Neuronal stem cell (in vitro differentiated cells): ENCODE data around the gene DAPK1.

Experiments used
- DNase-seq: peaks from one replicate; pipeline ENCODE4 v3.0.0-alpha.2; 2013; ENCODE audit warnings: low spot score
- H2AFZ ChIP-seq: one replicate; pipeline ENCODE4 v1.6.1; 2013; ENCODE audit warnings: mild to moderate bottlenecking, low read length, inconsistent platforms
- H2AK5ac ChIP-seq: 2 replicates; pipeline ENCODE4 v1.6.1; 2013; ENCODE audit warnings: low read depth, mild to moderate bottlenecking, inconsistent platforms, low read length, moderate library complexity, mixed read lengths
- H2BK120ac ChIP-seq: 2 replicates; pipeline ENCODE4 v1.6.1; 2013; ENCODE audit warnings: low read depth, mild to moderate bottlenecking, inconsistent platforms, low read length, moderate library complexity, mixed read lengths
- H2BK12ac ChIP-seq: one replicate; pipeline ENCODE4 v1.6.1; 2013; ENCODE audit warnings: low read length, inconsistent platforms
- H2BK15ac ChIP-seq: 2 replicates; pipeline ENCODE4 v1.6.1; 2013; ENCODE audit warnings: mild to moderate bottlenecking, low read length, inconsistent platforms, mixed read lengths
- H2BK5ac ChIP-seq: one replicate; pipeline ENCODE4 v1.6.1; 2013; ENCODE audit warnings: inconsistent platforms, mild to moderate bottlenecking, low read length, moderate library complexity
- H3K14ac ChIP-seq: one replicate; pipeline ENCODE4 v1.6.1; 2013; ENCODE audit warnings: low read length, inconsistent platforms
- H3K18ac ChIP-seq: 2 replicates; pipeline ENCODE4 v1.6.1; 2013; ENCODE audit warnings: low read length, inconsistent platforms
- H3K23ac ChIP-seq: 2 replicates; pipeline ENCODE4 v1.6.1; 2013; ENCODE audit warnings: low read depth, mild to moderate bottlenecking, mixed read lengths, low read length, inconsistent platforms; ENCODE audit not compliant: poor library complexity
- H3K27ac ChIP-seq: replicated peaks from 3 replicates; pipeline ENCODE4 v1.5.1; 2013; ENCODE audit warnings: low read length, inconsistent platforms
- H3K27me3 ChIP-seq, 3 experiments: 2 replicates each; pipeline ENCODE4 v1.6.1; 2013; ENCODE audit warnings: low read length in 3 of 3, mild to moderate bottlenecking in 2 of 3, inconsistent platforms in 1 of 3, low read depth in 1 of 3, mixed read lengths in 1 of 3, moderate library complexity in 1 of 3; ENCODE audit not compliant: control insufficient read depth in 3 of 3, insufficient read depth in 3 of 3
- H3K36me3 ChIP-seq, 2 donors: replicated peaks in 1 of 2; 2 replicates each; pipeline ENCODE4 v1.6.1; 2013; ENCODE audit warnings: low read length in 2 of 2; ENCODE audit not compliant: control insufficient read depth in 2 of 2, insufficient read depth in 2 of 2
- H3K4ac ChIP-seq: 2 replicates; pipeline ENCODE4 v1.6.1; 2013; ENCODE audit warnings: inconsistent platforms, mild to moderate bottlenecking, low read length, moderate library complexity
- H3K4me1 ChIP-seq, 2 donors: 1 replicate in 1 of 2; 2 replicates in 1 of 2; pipeline ENCODE4 v1.6.1; 2013; ENCODE audit warnings: low read length in 2 of 2, low read depth in 1 of 2; ENCODE audit not compliant: control insufficient read depth in 2 of 2, insufficient read depth in 1 of 2
- H3K4me2 ChIP-seq: one replicate; pipeline ENCODE4 v1.6.1; 2013; ENCODE audit warnings: mild to moderate bottlenecking, low read length, inconsistent platforms; ENCODE audit not compliant: insufficient read depth, poor library complexity, severe bottlenecking
- H3K4me3 ChIP-seq, 2 donors: 2 replicates each; pipeline ENCODE4 v1.5.1; 2013; ENCODE audit warnings: low read length in 2 of 2, mild to moderate bottlenecking in 2 of 2, inconsistent platforms in 1 of 2, moderate library complexity in 1 of 2
- H3K79me1 ChIP-seq: one replicate; pipeline ENCODE4 v1.6.1; 2013; ENCODE audit warnings: low read depth, mild to moderate bottlenecking, inconsistent platforms, low read length, moderate library complexity
- H3K9ac ChIP-seq: one replicate; pipeline ENCODE4 v1.6.1; 2013; ENCODE audit warnings: mild to moderate bottlenecking, low read depth, low read length, inconsistent platforms; ENCODE audit not compliant: poor library complexity
- H3K9me3 ChIP-seq, 2 donors: replicated peaks in 1 of 2; 2 replicates each; pipeline versions ENCODE3 to v1.6.1; 2013; ENCODE audit warnings: low read length in 2 of 2, mild to moderate bottlenecking in 2 of 2, inconsistent platforms in 1 of 2, low read depth in 1 of 2, mixed read lengths in 1 of 2, moderate library complexity in 1 of 2; ENCODE audit not compliant: control insufficient read depth in 2 of 2, insufficient read depth in 1 of 2
- H4K8ac ChIP-seq: one replicate; pipeline ENCODE4 v1.6.1; 2013; ENCODE audit warnings: low read depth, mild to moderate bottlenecking, inconsistent platforms, low read length, moderate library complexity
- H4K91ac ChIP-seq: one replicate; pipeline ENCODE4 v1.6.1; 2013; ENCODE audit warnings: low read length, low read depth, mild to moderate bottlenecking, inconsistent platforms; ENCODE audit not compliant: poor library complexity
- whole genome bisulfite sequencing, 2 donors: extraction: QIAGEN DNeasy Blood & Tissue Kit; methylation state at CpG; one replicate each; pipeline ENCODE4 v1.1.7; 2013; ENCODE audit warnings: missing lambda C conversion rate in 2 of 2, mixed read lengths in 1 of 2; ENCODE audit not compliant: insufficient read length in 2 of 2, insufficient replicate concordance in 1 of 2; ENCODE audit errors: extremely low coverage in 2 of 2; 5-methylcytosine and 5-hydroxymethylcytosine counted together

DAPK1 gene

DNA sequence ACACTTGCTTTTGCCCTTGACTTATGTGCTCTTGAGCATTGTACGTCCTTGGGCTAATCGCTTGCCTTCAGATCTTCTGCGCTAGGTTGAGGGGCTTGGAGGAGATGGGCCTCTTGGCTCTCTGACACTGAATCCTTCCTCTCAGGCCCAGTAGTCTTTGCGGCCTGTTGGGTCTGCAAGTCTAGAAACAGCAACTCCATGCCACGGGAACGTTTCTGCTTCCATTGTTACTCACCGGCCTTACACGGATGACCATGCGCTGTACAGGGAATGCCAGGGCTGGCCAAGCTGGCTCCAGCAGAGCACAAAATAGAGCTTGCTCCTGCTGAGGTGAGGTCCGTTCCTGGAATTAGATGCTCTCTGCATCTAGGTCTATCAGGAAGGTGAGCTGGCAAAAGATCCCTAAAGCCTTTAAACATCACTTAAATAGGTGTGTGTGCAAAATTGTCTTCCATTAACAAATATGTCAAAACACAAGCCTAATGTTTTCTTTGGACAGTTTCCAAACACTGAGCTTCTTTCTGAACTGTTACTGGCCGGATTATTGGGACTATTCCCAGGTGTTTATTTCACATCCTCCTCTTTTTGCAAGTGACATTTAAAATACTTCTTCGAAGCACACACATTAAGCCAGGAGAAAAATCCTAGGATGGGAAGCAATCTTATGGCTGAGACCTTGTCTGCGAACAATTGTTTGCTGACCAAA, 29.7 kb downstream of the DAPK1 start:
- no peak overlapping the region for H3K4me3 ChIP-seq
- H3K9ac ChIP-seq = no peak overlapping the region
- peaks cover 0 to 2% of the 10 kb centered on the region in 2 donors for H3K36me3 ChIP-seq
- H3K14ac ChIP-seq = no peak overlapping the region
- H3K4me1 ChIP-seq = peaks cover 10 to 24% of the 10 kb centered on the region in 2 donors
- no peak overlapping the region for H3K4ac ChIP-seq
- no peak for DNase-seq
- no peak overlapping the region for H2AK5ac ChIP-seq
- no peak overlapping the region for H4K91ac ChIP-seq
- H2BK120ac ChIP-seq = no peak overlapping the region
- H3K9me3 ChIP-seq = no peaks in the 10 kb centered on the region
- H3K79me1 ChIP-seq = peaks cover 6% of the 10 kb centered on the region
- H2BK5ac ChIP-seq = no peak overlapping the region
- no peak overlapping the region for H3K18ac ChIP-seq
- no peak overlapping the region for H3K27ac ChIP-seq
- H3K4me2 ChIP-seq = no peak overlapping the region
- no peak overlapping the region for H2BK12ac ChIP-seq
- H2BK15ac ChIP-seq = no peak overlapping the region
- H2AFZ ChIP-seq = no peak overlapping the region
- no peak overlapping the region for H4K8ac ChIP-seq
- no CpG with 5 or more reads among the region's 13 CpGs for WGBS, 2 donors
- H3K27me3 ChIP-seq = no peaks in the 10 kb centered on the region
- H3K23ac ChIP-seq = no peak overlapping the region

DNA sequence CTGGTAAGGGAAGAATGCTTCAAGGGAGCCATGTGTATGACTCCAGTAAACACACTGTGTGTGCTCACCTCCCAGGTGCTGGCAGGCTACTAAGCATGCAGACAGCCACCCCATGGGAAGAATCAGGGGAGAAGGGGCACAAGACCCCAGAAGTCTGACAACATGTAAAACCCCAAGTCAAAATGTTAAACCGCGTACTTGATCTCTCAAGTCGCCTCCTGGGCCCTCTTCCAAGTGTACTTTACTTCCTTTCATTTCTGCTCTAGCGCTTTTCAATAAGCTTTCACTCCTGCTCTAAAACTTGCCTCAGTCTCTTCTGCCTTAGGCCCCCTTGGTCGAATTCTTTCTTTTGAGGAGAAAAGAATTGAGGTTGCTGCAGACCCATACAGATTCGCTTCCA, 31.3 kb downstream of the DAPK1 start:
- peaks cover 4% of the 10 kb centered on the region for H3K79me1 ChIP-seq
- no peak overlapping the region for H4K8ac ChIP-seq
- no peak overlapping the region for H3K4me2 ChIP-seq
- H3K4me3 ChIP-seq = no peak overlapping the region
- H2BK5ac ChIP-seq = no peak overlapping the region
- no peak overlapping the region for H2BK15ac ChIP-seq
- H3K4ac ChIP-seq = no peak overlapping the region
- peaks cover 10 to 24% of the 10 kb centered on the region in 2 donors for H3K4me1 ChIP-seq
- H2BK120ac ChIP-seq = no peak overlapping the region
- no peak overlapping the region for H2BK12ac ChIP-seq
- WGBS, 2 donors = no CpG with 5 or more reads among the region's 6 CpGs
- H3K18ac ChIP-seq = no peak overlapping the region
- no peak overlapping the region for H3K9ac ChIP-seq
- no peaks in the 10 kb centered on the region for H3K36me3 ChIP-seq
- no peaks in the 10 kb centered on the region for H3K27me3 ChIP-seq
- H4K91ac ChIP-seq = no peak overlapping the region
- H3K9me3 ChIP-seq = no peaks in the 10 kb centered on the region
- no peak overlapping the region for H3K27ac ChIP-seq
- DNase-seq = no peak
- H2AFZ ChIP-seq = no peak overlapping the region
- no peak overlapping the region for H3K14ac ChIP-seq
- no peak overlapping the region for H3K23ac ChIP-seq
- no peak overlapping the region for H2AK5ac ChIP-seq

DNA sequence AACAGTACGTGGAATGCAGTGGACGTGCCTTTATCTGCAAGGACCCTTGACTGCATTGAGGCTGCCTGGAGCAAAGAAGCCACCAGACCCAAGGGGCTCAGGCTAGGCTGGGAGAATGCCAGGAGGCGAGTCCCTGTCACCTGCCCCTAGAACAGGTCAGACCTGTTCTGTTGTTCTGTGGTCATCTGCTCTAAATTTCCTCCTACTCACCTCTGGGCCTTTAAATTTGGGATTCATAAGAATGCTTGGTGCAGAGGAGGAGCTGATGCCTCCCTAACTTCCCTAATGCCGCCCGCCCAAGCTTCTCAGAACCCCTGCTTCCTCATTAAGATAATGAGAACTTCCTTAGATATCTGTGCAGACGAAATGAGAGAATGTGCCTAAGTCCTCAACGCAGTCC, 32.0 kb downstream of the DAPK1 start:
- H3K18ac ChIP-seq = no peak overlapping the region
- H3K4me3 ChIP-seq = no peak overlapping the region
- H2AFZ ChIP-seq = no peak overlapping the region
- H3K4ac ChIP-seq = no peak overlapping the region
- no peak overlapping the region for H2AK5ac ChIP-seq
- H2BK15ac ChIP-seq = no peak overlapping the region
- H3K36me3 ChIP-seq = no peaks in the 10 kb centered on the region
- H3K14ac ChIP-seq = no peak overlapping the region
- H3K27me3 ChIP-seq = no peaks in the 10 kb centered on the region
- no peaks in the 10 kb centered on the region for H3K9me3 ChIP-seq
- H3K27ac ChIP-seq = no peak overlapping the region
- H2BK12ac ChIP-seq = no peak overlapping the region
- H2BK5ac ChIP-seq = no peak overlapping the region
- no peak for DNase-seq
- no peak overlapping the region for H3K23ac ChIP-seq
- peaks cover 10 to 24% of the 10 kb centered on the region in 2 donors for H3K4me1 ChIP-seq
- WGBS, 2 donors = no CpG with 5 or more reads among the region's 7 CpGs
- no peak overlapping the region for H3K9ac ChIP-seq
- no peak overlapping the region for H3K4me2 ChIP-seq
- no peak overlapping the region for H2BK120ac ChIP-seq
- peaks cover 2% of the 10 kb centered on the region for H3K79me1 ChIP-seq
- H4K8ac ChIP-seq = no peak overlapping the region
- no peak overlapping the region for H4K91ac ChIP-seq

GRCh38 chr9:87530716-87531115, 33.0 kb downstream of the DAPK1 start:
- Histone ChIP-seq H3K23ac (no peak overlapping the region), H3K79me1 (peaks cover 2% of the 10 kb centered on the region), H3K9me3 (no peaks in the 10 kb centered on the region), H3K4me3 (no peak overlapping the region), H4K91ac (no peak overlapping the region), H3K36me3 (no peaks in the 10 kb centered on the region), H3K9ac (no peak overlapping the region), H3K4ac (no peak overlapping the region), H3K4me1 (peaks cover 8 to 24% of the 10 kb centered on the region in 2 donors), H2BK12ac (no peak overlapping the region), H3K18ac (no peak overlapping the region), H3K27me3 (no peaks in the 10 kb centered on the region), H2BK15ac (no peak overlapping the region), H3K27ac (no peak overlapping the region), H2BK5ac (no peak overlapping the region), H4K8ac (no peak overlapping the region), H2BK120ac (no peak overlapping the region), H2AK5ac (no peak overlapping the region), H3K4me2 (no peak overlapping the region), H3K14ac (no peak overlapping the region), H2AFZ (no peak overlapping the region)
- DNase-seq = no peak
- WGBS, 2 donors = no CpG with 5 or more reads among the region's 4 CpGs
